ENCODE data around the gene CADM2. TPM values are rescaled to one million over a fixed set of nuclear protein-coding genes. Genes with fewer than 3 reads are reported as not detected.

Gene CADM2
- total RNA-seq, 6 donors from 2014 or later: under 0.01 to 4.6 (median 1.2) TPM

GRCh38 chr3:85626662-85627061 lies 667.9 kb downstream of the CADM2 start:
- Histone ChIP-seq H3K27me3 (no peaks in the 10 kb centered on the region), H3K36me3 (no peaks in the 10 kb centered on the region), H3K9me3 (no peaks in the 10 kb centered on the region), H3K4me1 (no peaks in the 10 kb centered on the region), H3K27ac (no peak overlapping the region), H3K4me3 (no peak overlapping the region)
- TF ChIP-seq POLR2A (IDR thresholded peaks at IDR 0.05) (no peak), CTCF (IDR thresholded peaks at IDR 0.05) (no peak), EP300 (IDR thresholded peaks at IDR 0.05) (no peak), POLR2AphosphoS5 (IDR thresholded peaks at IDR 0.05) (no peak)
- ATAC-seq (ENCODE audit: low FRiP score in 2 of 2): no peak
- DNase-seq: no peak
- WGBS, 2 donors: 22 to 39% methylated on average over 2 of the region's 2 CpGs

DNA sequence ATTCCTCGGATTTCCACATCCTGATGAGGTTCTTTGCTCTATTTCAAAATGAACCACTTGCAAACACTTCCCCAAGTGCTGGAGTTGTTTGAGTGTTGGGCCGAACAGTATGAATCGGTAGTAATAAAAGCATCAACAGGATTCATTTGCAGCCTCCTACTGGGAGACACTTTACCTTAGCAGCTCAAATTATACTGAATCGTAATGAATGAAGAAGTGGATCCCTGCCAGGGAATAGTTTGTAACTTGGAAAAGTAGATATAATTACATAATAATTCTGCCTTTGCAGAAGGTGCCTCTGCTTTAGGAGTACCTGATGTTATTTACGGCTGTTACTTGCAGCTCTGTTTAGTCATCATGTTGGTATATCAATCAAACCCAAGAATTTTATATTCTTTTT lies 669.1 kb downstream of the CADM2 start:
- DNase-seq (no peak), ATAC-seq (ENCODE audit: low FRiP score in 2 of 2) (no peak)
- WGBS, 2 donors: 80 to 90% methylated on average over 5 of the region's 5 CpGs
- no peak overlapping the region for H3K27ac ChIP-seq
- no peaks in the 10 kb centered on the region for H3K27me3 ChIP-seq
- no peaks in the 10 kb centered on the region for H3K36me3 ChIP-seq
- TF ChIP-seq EP300 (IDR thresholded peaks at IDR 0.05): no peak
- no peak for TF ChIP-seq POLR2A (IDR thresholded peaks at IDR 0.05)
- no peak for TF ChIP-seq POLR2AphosphoS5 (IDR thresholded peaks at IDR 0.05)
- TF ChIP-seq CTCF (IDR thresholded peaks at IDR 0.05): no peak
- no peak overlapping the region for H3K4me3 ChIP-seq
- no peaks in the 10 kb centered on the region for H3K4me1 ChIP-seq
- no peaks in the 10 kb centered on the region for H3K9me3 ChIP-seq

DNA sequence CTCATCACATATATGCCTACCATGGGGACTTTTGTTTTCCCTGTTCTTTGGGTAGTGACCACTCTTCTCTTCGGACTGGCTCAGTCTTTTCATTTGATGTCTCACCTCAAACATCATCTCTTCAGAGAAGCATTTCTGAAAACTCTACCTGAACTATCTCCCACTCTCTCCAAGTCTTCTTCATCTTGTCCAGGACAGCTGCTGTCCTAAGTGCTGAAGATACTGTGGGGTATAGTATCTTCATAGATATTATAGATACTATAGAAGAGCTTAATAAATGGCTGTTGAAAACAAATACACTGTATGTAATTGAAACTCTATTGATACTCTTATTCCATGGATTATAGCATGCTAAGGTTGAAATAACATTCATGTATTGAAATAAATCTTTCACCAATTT lies 672.3 kb downstream of the CADM2 start:
- no peak overlapping the region for H3K27ac ChIP-seq
- ATAC-seq (ENCODE audit: low FRiP score in 2 of 2) (no peak), DNase-seq (no peak)
- H3K4me1 ChIP-seq: no peaks in the 10 kb centered on the region
- no peak for TF ChIP-seq POLR2A (IDR thresholded peaks at IDR 0.05)
- no peak for TF ChIP-seq CTCF (IDR thresholded peaks at IDR 0.05)
- no peak for TF ChIP-seq EP300 (IDR thresholded peaks at IDR 0.05)
- TF ChIP-seq POLR2AphosphoS5 (IDR thresholded peaks at IDR 0.05): no peak
- H3K9me3 ChIP-seq: no peaks in the 10 kb centered on the region
- H3K27me3 ChIP-seq: no peaks in the 10 kb centered on the region
- 91 to 92% methylated on average over 1 of the region's 1 CpG for WGBS, 2 donors
- no peaks in the 10 kb centered on the region for H3K36me3 ChIP-seq
- no peak overlapping the region for H3K4me3 ChIP-seq

DNA sequence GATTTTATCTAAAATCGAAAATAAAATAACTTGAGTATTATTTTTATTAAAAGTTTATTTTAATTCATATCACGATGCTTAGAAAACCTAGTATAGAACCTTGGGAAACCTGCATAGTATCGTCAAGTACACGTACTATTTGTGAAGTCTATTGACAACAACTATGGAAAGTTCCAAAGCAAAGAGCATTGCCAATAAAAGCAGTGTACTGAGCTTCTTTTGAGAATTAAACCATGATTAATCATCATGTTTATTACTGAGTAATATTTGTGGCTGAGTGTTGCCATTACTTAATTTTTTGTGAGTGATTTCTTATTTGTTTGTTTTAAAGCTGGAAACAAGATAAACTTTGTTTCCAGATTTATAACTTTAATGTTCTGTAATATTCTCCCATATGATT lies 674.1 kb downstream of the CADM2 start:
- no peaks in the 10 kb centered on the region for H3K9me3 ChIP-seq
- no peak for DNase-seq
- no peaks in the 10 kb centered on the region for H3K36me3 ChIP-seq
- H3K27ac ChIP-seq: no peak overlapping the region
- H3K4me1 ChIP-seq: no peaks in the 10 kb centered on the region
- 81 to 82% methylated on average over 4 of the region's 4 CpGs for WGBS, 2 donors
- H3K4me3 ChIP-seq: no peak overlapping the region
- no peaks in the 10 kb centered on the region for H3K27me3 ChIP-seq
- TF ChIP-seq CTCF (IDR thresholded peaks at IDR 0.05) (no peak), POLR2A (IDR thresholded peaks at IDR 0.05) (no peak), POLR2AphosphoS5 (IDR thresholded peaks at IDR 0.05) (no peak), EP300 (IDR thresholded peaks at IDR 0.05) (no peak)
- ATAC-seq (ENCODE audit: low FRiP score in 2 of 2): no peak

DNA sequence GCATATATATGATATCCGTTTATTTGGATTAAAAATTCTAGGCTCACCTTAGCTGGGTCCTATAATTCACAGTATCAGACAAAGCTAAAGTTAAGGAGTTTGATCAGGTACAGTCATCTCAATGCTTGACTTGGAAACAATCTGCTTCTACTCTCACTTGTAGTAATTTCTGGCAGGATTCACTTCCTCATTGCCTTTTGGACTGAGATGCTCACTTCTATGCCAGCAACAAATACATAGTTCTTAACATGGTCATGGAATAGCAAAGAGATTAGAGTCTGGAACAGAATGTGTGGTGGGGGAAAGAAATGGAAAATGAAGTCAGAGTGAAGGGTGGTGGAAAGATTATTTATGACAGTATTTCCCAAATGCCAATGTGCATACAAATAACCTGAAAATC lies 693.6 kb downstream of the CADM2 start:
- no peak overlapping the region for H3K4me3 ChIP-seq
- DNase-seq (no peak), ATAC-seq (ENCODE audit: low FRiP score in 2 of 2) (no peak)
- WGBS, 2 donors: 91 to 96% methylated on average over 1 of the region's 1 CpG
- no peaks in the 10 kb centered on the region for H3K4me1 ChIP-seq
- H3K9me3 ChIP-seq: no peaks in the 10 kb centered on the region
- no peaks in the 10 kb centered on the region for H3K27me3 ChIP-seq
- H3K36me3 ChIP-seq: no peaks in the 10 kb centered on the region
- TF ChIP-seq POLR2AphosphoS5 (IDR thresholded peaks at IDR 0.05): no peak
- no peak overlapping the region for H3K27ac ChIP-seq

Measured in upper lobe of left lung (tissue), 6 donors.